Panc1 (cell line): ENCODE measurements around the gene COMMD9.

Experiments
- CTCF ChIP-seq: fragments of 450-650 bp; IDR thresholded peaks from 2 replicates; pipeline ENCODE4 v1.5.1; 2017; ENCODE audit warnings: mild to moderate bottlenecking
- TF ChIP-seq, protein P1 (sequence below), 2 experiments: IDR thresholded peaks; 2 replicates each; pipeline ENCODE4 v1.6.1; 2011 to 2012; ENCODE audit warnings: low read depth in 2 of 2, control low read depth in 1 of 2, low read length in 1 of 2, mild to moderate bottlenecking in 1 of 2, moderate library complexity in 1 of 2; ENCODE audit not compliant: insufficient read depth in 1 of 2

- TF ChIP-seq CTCF = no peak
- TF ChIP-seq, protein P1, sequence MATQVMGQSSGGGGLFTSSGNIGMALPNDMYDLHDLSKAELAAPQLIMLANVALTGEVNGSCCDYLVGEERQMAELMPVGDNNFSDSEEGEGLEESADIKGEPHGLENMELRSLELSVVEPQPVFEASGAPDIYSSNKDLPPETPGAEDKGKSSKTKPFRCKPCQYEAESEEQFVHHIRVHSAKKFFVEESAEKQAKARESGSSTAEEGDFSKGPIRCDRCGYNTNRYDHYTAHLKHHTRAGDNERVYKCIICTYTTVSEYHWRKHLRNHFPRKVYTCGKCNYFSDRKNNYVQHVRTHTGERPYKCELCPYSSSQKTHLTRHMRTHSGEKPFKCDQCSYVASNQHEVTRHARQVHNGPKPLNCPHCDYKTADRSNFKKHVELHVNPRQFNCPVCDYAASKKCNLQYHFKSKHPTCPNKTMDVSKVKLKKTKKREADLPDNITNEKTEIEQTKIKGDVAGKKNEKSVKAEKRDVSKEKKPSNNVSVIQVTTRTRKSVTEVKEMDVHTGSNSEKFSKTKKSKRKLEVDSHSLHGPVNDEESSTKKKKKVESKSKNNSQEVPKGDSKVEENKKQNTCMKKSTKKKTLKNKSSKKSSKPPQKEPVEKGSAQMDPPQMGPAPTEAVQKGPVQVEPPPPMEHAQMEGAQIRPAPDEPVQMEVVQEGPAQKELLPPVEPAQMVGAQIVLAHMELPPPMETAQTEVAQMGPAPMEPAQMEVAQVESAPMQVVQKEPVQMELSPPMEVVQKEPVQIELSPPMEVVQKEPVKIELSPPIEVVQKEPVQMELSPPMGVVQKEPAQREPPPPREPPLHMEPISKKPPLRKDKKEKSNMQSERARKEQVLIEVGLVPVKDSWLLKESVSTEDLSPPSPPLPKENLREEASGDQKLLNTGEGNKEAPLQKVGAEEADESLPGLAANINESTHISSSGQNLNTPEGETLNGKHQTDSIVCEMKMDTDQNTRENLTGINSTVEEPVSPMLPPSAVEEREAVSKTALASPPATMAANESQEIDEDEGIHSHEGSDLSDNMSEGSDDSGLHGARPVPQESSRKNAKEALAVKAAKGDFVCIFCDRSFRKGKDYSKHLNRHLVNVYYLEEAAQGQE (IDR thresholded peaks at IDR 0.05; ENCODE audit: insufficient read depth in 1 of 2, low read depth in 2 of 2, low read length in 1 of 2) = no peak
Observed at GRCh38 chr11:36328966-36329673, 39.9 kb upstream of the COMMD9 start.
